ENCODE measurements around the gene NCF2. TPM values are rescaled to one million over a fixed set of nuclear protein-coding genes. Genes with fewer than 3 reads are reported as not detected.

Gene NCF2
- total RNA-seq, 4 donors from 2014 or later = 5.2 to 26.0 (median 9.5) TPM

DNA sequence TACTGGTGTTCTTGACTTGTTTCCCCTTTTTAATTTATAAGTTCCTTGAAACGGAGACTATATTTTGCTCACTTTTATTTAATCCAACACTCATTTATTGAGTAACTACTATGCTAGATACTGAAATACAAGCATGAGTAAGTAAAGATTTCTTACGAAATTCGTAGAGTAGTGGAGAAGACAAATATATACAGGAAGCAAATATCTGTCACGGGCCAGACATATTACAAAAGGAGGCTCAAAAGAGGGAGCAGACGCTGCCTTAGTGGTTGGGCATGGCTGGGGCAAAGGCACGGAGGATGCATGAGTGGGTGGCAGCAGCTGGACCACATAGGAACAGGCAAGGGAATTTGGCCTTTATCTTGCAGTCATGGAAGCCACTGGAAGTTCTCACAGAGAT, 6.8 kb downstream of the NCF2 start:
- no peaks in the 10 kb centered on the region for H3K9me3 ChIP-seq
- WGBS = 70% methylated on average over 6 of the region's 6 CpGs
- DNase-seq (ENCODE audit: extremely low spot score) = no peak
- intact Hi-C loops (cut with DNase I) = no loop called here
- TF ChIP-seq POLR2AphosphoS5 (IDR thresholded peaks at IDR 0.05) (peak in 1 of 2 donors; percentile 48), EP300 (IDR thresholded peaks at IDR 0.05) (no peak)
- no peaks in the 10 kb centered on the region for H3K36me3 ChIP-seq
- no peak overlapping the region for H3K4me3 ChIP-seq
- no peaks in the 10 kb centered on the region for H3K27me3 ChIP-seq
- H3K27ac ChIP-seq (replicated peaks in 1 of 4) = no peak overlapping the region
- no peaks in the 10 kb centered on the region for H3K4me1 ChIP-seq

DNA sequence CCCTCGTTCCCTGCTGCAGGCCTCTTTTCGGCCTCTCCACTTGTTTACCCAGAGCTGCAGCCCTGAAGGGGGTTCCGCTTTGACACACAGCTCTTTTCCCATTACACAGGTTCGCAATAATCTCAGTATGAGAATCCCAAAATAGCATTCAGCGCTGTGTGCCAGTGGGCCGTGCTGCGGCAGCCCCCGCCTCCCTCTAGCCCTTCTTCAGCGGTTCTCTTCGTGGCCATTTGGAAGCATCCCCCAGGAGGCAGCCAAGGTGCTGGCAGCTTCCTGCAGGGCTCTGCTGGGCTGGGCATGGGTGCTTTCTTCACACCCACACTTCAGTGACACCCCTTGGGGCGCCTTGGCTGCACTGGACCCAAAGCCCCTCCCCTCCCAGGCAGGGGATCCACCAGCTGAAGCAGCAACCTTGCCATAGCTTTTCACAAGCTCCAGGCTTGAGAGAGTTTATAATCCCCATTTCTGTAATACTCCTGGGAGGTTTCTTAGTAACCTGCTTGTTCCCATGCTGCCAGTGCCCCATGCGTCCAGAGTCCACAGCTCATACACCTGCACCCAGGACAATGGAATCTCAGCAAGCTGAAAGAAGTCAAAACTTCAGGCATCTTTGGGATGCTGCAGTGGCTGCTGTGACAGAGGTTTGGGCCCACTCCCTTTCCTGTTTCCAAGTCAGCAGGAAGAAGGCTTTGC, 8.1 kb downstream of the NCF2 start:
- H3K4me3 ChIP-seq = no peak overlapping the region
- H3K4me1 ChIP-seq = peaks cover 0 to 2% (median 0%) of the 10 kb centered on the region in 4 donors
- WGBS = 91% methylated on average over 12 of the region's 12 CpGs
- no peak for DNase-seq (ENCODE audit: extremely low spot score)
- TF ChIP-seq POLR2A (IDR thresholded peaks at IDR 0.05; ENCODE audit: low read depth) (no peak), POLR2AphosphoS5 (IDR thresholded peaks at IDR 0.05) (no peak), EP300 (IDR thresholded peaks at IDR 0.05) (no peak)
- TF ChIP-seq, protein P1, sequence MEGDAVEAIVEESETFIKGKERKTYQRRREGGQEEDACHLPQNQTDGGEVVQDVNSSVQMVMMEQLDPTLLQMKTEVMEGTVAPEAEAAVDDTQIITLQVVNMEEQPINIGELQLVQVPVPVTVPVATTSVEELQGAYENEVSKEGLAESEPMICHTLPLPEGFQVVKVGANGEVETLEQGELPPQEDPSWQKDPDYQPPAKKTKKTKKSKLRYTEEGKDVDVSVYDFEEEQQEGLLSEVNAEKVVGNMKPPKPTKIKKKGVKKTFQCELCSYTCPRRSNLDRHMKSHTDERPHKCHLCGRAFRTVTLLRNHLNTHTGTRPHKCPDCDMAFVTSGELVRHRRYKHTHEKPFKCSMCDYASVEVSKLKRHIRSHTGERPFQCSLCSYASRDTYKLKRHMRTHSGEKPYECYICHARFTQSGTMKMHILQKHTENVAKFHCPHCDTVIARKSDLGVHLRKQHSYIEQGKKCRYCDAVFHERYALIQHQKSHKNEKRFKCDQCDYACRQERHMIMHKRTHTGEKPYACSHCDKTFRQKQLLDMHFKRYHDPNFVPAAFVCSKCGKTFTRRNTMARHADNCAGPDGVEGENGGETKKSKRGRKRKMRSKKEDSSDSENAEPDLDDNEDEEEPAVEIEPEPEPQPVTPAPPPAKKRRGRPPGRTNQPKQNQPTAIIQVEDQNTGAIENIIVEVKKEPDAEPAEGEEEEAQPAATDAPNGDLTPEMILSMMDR (IDR thresholded peaks at IDR 0.05) = no peak
- intact Hi-C loops (cut with DNase I) = no loop called here
- H3K27ac ChIP-seq (replicated peaks in 1 of 4) = peak overlapping the region in 1 of 4 donors; percentile 0
- H3K9me3 ChIP-seq = no peaks in the 10 kb centered on the region
- H3K36me3 ChIP-seq = no peaks in the 10 kb centered on the region
- no peaks in the 10 kb centered on the region for H3K27me3 ChIP-seq

- Histone ChIP-seq H3K4me1 (peaks cover 0 to 2% (median 0%) of the 10 kb centered on the region in 4 donors), H3K9me3 (no peaks in the 10 kb centered on the region), H3K4me3 (no peak overlapping the region), H3K27ac (replicated peaks in 1 of 4) (no peak overlapping the region), H3K36me3 (no peaks in the 10 kb centered on the region), H3K27me3 (no peaks in the 10 kb centered on the region)
- no peak for DNase-seq (ENCODE audit: extremely low spot score)
- WGBS = 46% methylated on average over 8 of the region's 8 CpGs
- intact Hi-C loops (cut with DNase I) = no loop called here
- TF ChIP-seq, protein P1 (IDR thresholded peaks at IDR 0.05) = peak in 1 of 3 experiments; percentile 5
- TF ChIP-seq POLR2A (IDR thresholded peaks at IDR 0.05; ENCODE audit: low read depth) (no peak), POLR2AphosphoS5 (IDR thresholded peaks at IDR 0.05) (peak; percentile 12 to 35), EP300 (IDR thresholded peaks at IDR 0.05) (no peak)
Observed at GRCh38 chr1:183580281-183580682, 10.0 kb downstream of the NCF2 start.

GRCh38 chr1:183578856-183579255, 11.4 kb downstream of the NCF2 start:
- intact Hi-C loops (cut with DNase I) = no loop called here
- no CpG with 5 or more reads among the region's 2 CpGs for WGBS

GRCh38 chr1:183577897-183578465, 12.3 kb downstream of the NCF2 start:
- no peaks in the 10 kb centered on the region for H3K36me3 ChIP-seq
- H3K4me3 ChIP-seq = no peak overlapping the region
- 76% methylated on average over 7 of the region's 7 CpGs for WGBS
- TF ChIP-seq POLR2A (IDR thresholded peaks at IDR 0.05; ENCODE audit: low read depth) = no peak
- TF ChIP-seq, protein P1 (IDR thresholded peaks at IDR 0.05) = no peak
- no peak for TF ChIP-seq POLR2AphosphoS5 (IDR thresholded peaks at IDR 0.05)
- TF ChIP-seq EP300 (IDR thresholded peaks at IDR 0.05) = no peak
- peak overlapping the region in 1 of 4 donors; percentile 12 for H3K27ac ChIP-seq (replicated peaks in 1 of 4)
- peaks cover 0 to 7% (median 1%) of the 10 kb centered on the region in 4 donors for H3K4me1 ChIP-seq
- H3K9me3 ChIP-seq = no peaks in the 10 kb centered on the region
- no peaks in the 10 kb centered on the region for H3K27me3 ChIP-seq
- intact Hi-C loops (cut with DNase I) = no loop called here
- DNase-seq (ENCODE audit: extremely low spot score) = no peak

More at GRCh38 chr1:183578856-183579255, 11.4 kb downstream of the NCF2 start:
- H3K4me3 ChIP-seq = no peak overlapping the region
- TF ChIP-seq POLR2A (IDR thresholded peaks at IDR 0.05; ENCODE audit: low read depth) (no peak), POLR2AphosphoS5 (IDR thresholded peaks at IDR 0.05) (no peak), EP300 (IDR thresholded peaks at IDR 0.05) (no peak)
- TF ChIP-seq, protein P1 (IDR thresholded peaks at IDR 0.05) = no peak
- no peaks in the 10 kb centered on the region for H3K27me3 ChIP-seq
- no peaks in the 10 kb centered on the region for H3K9me3 ChIP-seq
- peaks cover 0 to 7% (median 1%) of the 10 kb centered on the region in 4 donors for H3K4me1 ChIP-seq
- no peak overlapping the region for H3K27ac ChIP-seq (replicated peaks in 1 of 4)
- H3K36me3 ChIP-seq = no peaks in the 10 kb centered on the region
- no peak for DNase-seq (ENCODE audit: extremely low spot score)

Measured in esophagus muscularis mucosa (tissue), 4 donors.